Lung microvascular endothelial cell (primary cell): ENCODE measurements around the gene COL9A1. TPM values are rescaled to one million over a fixed set of nuclear protein-coding genes. Genes with fewer than 3 reads are reported as not detected.

ENCODE experiments used
- DNase-seq, 2 donors: peaks; one replicate each; pipeline versions ENCODE4 v3.0.0 to v3.0.0-alpha.2; 2010; ENCODE audit warnings: low read depth in 2 of 2
- total RNA-seq: library from RNA; depleted of rRNA; stranded (reverse); fragments of >200 nt; gene quantifications from 2 replicates; pipeline ENCODE4 v1.2.1, GENCODE V29; 2014

COL9A1 gene
- total RNA-seq, 1 donor from 2014 or later, result not detected

DNA sequence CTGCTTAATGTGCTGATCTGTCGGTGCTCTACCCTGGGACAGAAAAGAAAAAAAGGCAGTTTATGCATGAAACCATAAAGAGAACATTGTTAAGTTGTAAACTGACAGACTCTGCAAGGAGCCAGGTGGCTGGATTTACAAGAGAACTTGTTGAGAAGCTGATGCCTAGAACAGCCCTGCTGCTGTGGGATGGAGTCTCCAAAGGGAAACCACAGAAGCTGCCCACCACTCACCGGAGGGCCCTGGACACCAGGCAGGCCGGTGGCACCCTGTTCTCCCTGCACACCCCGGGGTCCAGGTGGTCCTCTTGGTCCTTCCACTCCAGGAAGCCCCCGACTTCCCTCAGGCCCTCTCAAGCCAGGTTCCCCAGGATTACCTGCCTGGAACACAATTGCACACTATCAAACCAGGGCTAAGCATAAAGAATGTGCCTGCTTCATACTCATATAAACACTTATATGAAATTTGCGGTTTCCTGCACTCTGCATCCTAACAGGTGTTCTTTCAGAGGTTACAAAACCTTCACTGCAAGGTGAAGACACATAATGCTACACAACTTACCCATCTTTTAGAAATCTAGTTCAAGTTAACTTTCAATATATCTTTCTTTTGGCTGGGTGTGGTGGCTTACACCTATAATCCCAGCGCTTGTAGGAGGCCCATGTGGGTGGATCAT is 68.2 kb downstream of the COL9A1 start:
- DNase-seq, result no peak

DNA sequence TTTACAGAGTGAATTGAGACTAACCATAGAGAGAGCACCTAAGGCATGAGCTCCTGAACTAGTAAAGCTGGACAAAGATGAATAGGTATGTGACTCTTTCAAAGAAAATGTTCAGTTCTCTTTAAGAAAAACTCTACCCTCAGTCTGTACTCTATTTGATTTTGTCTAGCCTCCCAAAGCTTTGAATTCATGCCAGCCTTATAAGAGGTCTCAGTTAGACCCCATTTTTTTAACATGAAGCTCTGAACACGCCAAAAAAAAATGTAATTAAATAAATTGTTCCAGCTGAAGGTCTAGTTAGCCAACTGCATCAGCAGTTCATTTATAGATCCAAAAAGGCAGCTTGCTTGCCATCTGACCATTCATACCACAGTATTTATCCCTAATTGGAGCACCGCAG is 71.6 kb downstream of the COL9A1 start:
- no peak for DNase-seq

DNA sequence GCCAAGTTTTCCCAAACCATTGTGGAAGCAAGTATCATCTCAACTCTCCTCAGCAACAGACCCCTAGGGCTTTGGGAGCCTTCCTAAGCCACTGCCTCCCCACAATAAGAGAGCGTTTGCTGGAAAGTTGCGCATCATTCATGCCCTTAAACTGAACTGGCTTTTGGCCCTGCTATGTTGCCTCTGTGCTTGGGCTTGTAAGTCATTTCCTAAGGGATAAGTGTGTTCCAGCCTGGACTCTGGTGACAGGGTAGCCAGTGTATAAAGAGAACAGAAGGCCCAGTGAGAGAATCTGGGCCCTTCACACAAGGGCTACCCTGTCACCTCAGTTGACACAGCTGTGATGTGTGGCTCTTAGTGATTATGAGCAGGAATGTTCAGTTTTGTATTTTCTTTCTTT is 77.8 kb downstream of the COL9A1 start:
- no peak for DNase-seq

DNA sequence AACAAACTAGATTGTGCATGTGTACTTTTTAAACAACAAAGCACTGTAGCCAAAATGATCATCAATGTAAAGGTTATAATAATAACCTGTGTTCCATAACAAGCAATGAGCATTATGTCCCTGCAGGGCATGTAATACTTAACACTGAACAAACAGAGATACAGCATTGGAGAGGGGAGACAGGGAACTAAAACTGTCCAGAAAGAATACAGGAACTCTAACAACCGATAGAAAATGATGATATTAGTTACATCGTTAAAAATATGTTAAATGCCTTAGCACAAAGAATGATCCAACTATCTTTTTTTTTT is 80.5 kb downstream of the COL9A1 start:
- DNase-seq, result no peak

DNA sequence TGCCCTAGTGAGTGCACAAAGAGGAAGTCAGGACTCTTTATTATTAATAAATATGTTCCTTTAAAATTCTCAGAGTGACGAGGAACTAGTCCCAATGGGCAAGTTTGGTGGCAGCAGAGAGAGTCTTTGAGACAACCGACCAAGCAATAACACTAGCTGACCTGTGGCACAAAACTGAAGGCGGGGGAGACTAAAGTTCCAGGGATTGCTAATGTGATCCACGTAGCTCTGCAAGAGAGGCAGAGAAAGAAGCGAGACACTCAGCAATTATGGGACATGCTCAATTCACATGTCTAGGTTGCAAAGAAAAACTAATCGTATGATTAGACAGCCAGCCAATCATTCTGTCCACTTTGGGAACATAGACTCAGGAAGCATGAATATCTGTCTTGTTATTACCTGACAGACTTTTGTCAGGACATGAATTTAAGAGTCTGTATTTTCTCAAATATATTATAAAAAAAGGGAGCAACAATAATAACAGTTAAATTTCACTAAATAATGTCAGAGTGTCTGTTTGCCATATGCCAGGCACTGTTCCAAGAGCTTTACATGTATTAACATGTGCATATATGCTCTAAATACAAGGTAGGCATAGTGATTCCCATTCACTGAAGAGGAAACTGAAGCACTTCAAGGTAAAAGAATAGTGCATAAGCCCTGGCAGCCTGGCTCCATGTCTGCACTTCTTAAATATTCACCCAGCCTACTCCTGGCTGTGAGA is 81.0 kb downstream of the COL9A1 start:
- DNase-seq, result no peak

DNA sequence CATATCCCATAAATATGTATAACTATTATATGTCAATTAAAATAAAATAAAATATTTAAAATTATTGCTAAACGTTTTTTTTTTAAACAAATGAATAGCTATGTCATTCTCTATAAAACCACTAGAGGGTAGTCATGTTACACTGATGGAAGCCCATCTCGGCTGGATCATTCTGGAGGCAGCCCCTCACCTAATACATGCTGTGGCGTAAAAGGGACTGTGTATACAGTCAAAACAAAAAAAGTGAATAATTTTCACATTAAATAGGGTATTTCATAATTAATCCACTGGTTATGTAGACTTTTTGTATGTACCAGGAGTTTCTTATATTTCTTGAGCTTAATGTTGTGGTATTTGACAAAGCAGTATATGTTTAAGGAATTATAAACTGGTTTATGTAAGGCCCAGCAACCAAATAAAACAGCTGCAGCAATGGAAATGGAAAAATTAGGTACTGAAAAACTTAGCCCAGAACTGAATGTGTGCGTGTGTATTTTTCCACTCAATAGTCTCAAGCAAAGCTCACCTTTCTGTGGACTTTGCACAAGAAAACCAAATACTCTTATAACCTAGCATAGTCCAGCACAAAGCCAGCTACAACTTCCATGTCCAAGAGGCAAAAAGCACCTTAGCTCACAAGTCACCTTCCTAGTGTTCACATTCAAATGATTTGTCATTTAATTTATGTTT is 81.7 kb downstream of the COL9A1 start:
- peak; percentile 29 to 47 for DNase-seq

DNA sequence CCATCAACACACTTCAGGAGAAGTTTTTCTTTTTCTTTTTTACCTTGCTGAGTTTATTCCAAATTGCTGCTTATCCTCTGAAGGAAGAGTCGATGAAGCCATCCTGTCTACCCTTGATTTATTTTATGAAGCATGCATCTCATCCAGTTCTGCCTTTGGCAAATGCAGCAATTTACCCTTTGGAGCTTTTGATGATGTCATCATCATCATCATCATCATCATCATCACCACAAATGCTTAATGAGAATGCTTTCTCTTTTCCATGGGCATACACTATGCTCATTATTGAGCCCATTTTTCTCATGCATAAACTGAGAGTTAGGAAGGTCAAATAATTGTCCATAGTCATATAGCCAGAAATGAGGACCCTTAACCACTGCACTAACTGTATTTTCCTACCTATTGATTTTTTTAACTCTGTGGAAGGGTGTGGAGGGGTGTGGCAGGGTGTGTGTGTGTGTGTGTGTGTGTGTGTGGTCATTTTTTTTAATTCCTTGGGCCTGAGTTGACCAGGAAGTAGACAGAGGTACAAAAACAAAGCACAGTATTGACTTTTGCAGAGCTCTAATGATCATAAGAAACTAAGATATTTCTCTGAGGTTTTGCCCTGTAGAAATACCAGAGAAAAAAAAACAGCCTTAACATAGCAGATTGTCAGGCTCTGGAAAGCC is 82.8 kb downstream of the COL9A1 start:
- DNase-seq, result no peak

DNA sequence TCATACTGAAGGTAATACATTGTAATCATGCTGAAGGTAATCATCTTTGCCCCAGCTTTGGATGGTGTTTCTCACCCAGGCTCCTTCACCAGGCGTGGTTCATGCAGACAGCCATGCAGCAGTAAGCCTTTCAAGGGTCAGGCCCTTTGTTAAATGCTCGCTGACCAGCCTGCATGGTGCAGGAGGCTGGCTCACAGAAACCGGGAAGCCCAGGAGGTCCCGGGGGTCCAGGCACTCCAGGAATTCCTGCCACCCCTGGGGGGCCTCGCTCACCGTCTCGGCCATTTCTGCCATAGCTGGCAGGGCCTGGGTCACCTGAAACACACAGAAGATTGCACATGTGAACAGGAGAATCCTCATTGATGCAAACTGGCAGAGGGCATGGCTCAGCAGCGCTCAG is 86.1 kb downstream of the COL9A1 start:
- no peak for DNase-seq

DNA sequence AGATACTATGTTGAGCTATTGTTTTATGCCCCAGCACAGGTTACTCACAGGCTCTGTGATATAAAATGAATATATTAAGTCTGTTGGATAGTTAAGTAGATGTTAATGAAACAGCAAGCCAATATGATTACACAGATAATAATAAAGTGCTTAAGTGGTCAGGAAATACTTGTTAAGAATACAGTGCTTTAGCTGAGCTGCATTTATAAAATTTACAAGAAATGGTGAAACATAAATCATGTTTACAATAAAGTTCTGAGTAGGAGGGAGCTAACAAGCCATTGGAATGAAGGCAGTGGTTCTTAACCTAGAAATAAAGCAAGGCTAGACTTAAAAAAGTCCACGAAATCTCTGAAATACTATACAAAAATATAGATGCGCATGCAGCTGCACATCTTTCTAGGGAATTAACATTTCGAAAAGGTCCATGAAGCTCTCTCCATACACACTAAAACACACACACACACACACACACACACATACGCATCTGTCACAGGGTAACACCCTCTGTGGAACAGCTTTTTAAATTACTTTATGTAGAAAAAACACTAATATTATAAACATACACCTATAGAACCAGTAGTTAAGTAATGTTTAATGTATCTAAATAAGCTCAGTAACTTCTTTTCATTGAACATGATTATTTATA is 87.3 kb downstream of the COL9A1 start:
- no peak for DNase-seq

DNA sequence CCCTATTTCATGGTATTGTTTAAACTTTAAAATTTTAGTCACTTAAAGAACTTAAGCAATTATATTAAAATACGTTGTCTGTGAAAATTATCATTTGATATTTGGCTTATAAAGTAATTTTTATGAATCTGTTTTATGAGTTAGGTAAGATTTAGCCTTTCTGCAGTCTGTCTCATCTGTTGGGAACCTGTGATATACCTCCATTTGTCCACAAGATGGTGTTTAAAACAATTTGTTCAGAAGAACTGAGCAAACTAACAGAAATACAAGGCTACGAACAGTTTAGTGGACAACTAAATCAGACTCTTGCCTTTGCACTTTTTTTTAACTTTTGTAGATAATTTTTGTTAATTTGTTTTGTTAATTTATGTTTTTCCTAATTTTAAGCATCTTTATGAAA is 92.4 kb downstream of the COL9A1 start:
- peak in 1 of 2 donors; percentile 5 for DNase-seq

DNA sequence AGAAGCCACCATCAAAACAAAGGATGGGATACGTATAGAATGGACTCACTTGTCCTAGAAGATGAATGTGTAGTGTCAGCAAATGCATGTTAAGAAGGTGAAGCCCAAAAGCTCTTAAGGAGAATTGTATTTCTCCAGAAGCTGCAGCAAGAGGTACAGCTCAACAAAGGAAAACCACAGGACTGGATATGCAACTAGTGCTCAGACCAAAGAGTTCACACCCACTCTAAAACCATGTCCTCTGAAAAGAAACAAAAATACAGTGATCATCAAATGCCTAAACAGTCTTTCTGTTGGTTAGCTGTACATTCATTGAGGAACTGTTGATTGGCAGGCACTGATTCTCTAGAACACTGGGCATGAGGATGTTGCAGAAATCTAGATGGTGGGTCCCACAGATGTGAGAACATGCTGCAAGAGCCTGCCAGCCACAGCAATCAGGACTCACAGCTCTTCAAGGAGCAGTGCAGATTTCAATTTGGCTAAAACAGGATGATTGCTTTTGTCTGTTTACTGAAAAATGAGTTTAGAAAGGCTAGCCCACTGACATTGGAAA is 94.6 kb downstream of the COL9A1 start:
- DNase-seq, result no peak

DNA sequence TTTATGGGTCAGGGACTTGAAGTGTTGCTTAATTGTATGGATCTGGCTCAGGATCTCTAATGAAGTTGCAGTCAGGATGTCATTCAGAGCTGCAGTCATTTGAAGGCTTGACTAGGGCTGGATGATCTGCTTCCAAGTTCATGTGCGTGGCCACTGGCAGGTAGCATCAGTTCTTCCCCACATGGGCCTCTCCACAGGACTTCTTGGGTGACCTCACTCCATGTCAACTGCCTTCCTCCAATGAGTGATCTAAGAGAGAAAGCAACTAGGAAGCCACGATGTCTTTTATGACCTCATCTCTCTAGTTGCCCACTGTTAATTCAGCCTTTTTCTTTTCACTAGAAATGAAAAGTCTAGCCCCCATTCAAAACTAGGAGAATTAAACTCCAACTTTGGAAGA is 104.1 kb downstream of the COL9A1 start:
- no peak for DNase-seq

DNA sequence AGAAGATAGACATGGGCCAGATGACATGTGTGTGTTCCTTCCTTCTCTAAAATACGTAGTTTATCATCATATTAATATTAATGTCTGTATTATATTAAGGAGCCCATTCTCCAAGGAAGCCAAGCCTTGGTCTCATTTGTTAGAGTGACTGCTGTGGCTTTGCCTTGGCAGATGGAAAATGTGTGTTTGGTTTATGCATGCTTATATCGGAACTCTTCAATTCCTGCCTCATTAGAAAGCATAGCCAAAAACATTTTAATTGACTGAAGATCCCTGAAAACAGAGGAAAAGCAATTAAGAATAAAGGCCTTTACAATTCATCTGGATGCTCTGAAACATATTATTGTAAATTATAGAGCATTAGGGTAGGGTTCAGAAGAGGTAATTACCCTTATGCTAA is 106.4 kb downstream of the COL9A1 start:
- DNase-seq, result no peak

DNA sequence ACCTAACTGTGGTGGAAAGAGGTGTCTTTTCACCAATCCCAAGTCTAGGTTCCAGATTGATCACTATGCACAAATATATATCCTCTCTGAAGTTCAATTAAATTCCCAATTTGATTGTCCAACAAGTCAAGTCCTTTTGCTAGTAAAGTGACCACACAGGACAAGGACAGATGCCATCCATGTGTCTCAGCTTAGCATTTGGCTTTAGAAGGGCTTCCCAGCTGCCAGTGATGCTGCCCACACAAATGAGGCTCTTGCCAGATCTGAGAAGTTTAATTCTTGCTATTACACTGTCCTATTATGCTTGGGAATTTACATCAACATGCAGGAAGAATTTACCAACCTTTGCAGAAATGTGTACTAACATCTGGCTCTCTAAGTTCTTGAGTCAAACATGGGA is 108.5 kb downstream of the COL9A1 start:
- DNase-seq, result no peak

DNA sequence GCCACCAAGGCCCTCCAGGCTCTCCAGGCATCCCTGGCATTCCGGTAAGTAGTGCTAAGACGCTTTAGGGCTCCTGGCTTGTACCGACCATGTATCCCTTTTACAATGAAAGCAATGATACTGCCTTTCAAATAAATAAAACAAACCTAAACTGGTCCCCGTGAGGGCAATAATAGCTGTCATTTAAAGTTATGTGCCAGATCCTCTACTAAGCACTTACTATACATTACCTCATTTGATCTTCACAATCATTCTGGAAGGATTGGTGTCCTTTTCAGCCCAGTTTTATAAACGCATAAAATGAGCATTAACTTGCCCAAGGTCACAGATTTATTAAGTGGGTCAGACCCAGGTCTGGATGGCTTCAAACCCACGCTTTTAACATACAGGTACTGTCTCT is 114.7 kb downstream of the COL9A1 start:
- no peak for DNase-seq

DNA sequence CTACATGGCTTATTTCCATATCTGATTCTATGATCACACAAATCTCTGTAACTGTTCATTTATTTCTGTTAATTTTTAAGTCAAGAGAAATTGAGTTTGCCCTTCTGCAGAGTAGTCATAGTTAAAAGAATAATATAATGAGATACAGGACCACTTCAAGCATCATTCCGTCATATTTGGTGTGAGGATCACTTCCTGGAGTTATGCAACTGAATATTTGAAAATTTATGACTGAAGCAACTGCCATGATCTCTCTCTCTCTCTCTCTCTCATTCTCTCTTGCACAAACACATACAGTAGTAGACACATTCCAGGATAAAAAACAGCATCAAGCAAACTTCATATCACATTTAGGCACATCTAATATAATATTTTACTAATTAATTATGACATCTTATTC is 116.4 kb downstream of the COL9A1 start:
- DNase-seq, result no peak

DNA sequence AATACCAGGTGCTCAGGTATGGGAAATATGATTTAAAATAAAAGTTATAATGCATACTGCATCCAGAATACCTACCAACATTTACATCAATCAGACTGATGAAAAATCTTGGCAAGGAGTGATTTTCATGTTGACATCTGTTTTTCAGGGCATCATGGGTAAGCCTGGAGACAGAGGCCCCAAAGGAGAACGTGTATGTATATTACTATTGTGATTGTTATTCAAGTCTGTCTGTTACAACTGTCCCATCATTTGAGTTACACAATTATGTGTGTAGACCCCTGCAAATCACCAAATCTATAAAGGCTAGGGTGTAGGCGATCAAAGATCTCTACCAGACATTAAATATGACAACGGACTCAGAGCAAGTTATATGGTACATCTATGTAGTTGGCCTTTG is 118.2 kb downstream of the COL9A1 start:
- DNase-seq, result no peak

DNA sequence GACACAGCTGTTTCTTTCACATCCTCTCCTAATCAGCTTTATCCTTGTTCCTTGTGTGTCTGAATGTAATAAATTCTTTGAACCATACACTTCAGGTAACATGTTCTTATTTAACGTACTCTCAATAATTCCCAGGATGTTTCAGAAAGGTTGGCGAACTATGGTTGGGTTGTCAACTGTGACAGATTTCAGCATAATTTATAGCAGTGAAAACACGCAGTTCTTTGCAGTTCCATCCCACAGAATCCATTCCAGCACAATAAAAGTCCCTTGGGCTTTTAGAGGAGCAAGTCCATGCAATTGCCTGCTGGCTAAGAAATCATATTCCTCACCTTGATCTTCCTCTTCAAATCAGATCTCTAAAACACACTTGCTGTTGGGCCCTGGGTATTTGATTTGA is 119.3 kb downstream of the COL9A1 start:
- DNase-seq, result no peak

DNA sequence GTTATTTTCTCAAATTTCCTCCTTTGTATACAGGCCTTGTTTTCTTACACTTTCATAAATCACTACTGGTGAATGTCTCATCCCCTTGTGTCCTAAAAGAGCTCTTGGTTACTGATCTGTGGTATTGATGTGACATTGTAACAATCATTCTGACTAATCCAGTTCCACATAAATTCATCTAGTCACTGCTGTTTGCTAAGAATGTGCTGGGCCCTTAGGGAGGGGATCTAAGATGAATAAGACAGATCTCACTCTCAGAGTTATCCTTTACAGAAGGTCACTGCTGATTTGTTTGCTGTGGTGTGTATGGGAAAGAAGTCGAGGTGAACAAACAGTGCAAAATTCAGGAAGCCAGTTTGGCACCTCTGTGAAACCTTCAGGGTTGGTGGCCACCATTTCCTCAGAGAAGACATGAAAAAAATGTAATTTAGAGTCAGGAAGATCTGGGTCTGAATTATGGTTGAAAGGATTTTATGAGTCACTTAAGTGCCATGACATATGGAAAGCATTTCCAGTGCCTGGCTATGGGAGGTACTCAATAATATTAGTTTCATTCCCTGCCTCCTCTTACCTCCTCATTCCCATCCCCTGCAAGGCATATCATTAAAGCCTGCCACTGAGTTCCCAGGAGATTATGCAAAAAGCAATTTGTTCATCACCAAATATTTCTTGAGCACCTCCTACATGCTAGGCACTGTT is 121.8 kb downstream of the COL9A1 start:
- no peak for DNase-seq

DNA sequence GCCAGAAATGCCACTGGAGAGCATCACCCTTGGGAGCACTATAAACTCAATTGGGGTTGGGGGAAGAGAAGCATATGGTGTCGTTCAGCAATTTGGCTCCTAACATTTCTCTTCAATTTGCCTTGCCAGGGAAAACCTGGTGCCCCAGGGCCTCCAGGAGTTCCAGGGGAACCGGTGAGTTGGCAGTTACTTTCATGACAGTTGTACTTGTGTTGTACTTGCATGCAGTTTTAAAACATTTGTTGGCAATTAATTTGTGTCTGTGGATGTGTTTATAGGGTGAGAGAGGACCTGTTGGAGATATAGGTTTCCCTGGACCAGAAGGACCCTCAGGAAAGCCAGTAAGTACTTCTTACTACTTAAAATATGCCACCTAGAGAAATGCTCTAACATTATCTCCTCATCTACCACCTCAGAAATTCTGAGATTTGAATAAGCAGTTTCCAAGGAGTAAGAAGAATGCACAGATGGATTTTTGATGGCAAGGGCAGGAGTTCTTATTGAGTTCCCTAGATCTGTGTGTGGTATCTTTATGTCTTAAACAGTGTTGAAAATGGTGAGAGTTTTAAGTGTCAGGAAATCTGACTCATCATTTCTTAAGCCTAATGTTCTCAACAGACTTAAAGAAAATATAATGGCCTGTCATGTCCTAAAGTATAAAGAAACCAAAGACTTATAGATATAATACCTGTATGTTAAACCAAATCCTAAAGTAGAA is 122.5 kb downstream of the COL9A1 start:
- DNase-seq, result no peak
